ENCODE data around the gene MLN.

Gene MLN

GRCh38 chr6:33820784-33821520, 17.1 kb upstream of the MLN start:
- H3K36me3 ChIP-seq (ENCODE audit: insufficient read depth, low read length), result no peaks in the 10 kb centered on the region
- H3K9me3 ChIP-seq (replicated peaks; ENCODE audit: low read length), result no peaks in the 10 kb centered on the region
- peaks cover 61% of the 10 kb centered on the region for H3K27me3 ChIP-seq (ENCODE audit: control insufficient read depth, insufficient read depth, low read length)
- H3K4me3 ChIP-seq (ENCODE audit: low read length), result no peak overlapping the region
- H3K9ac ChIP-seq (ENCODE audit: low read depth, low read length), result no peak overlapping the region
- H3K4me1 ChIP-seq (ENCODE audit: control insufficient read depth, insufficient read depth, low read length), result no peaks in the 10 kb centered on the region
- no peak overlapping the region for H3K4me2 ChIP-seq (ENCODE audit: low read length)

GRCh38 chr6:33820243-33820642, 16.4 kb upstream of the MLN start:
- Histone ChIP-seq H3K36me3 (ENCODE audit: insufficient read depth, low read length) (no peaks in the 10 kb centered on the region), H3K4me1 (ENCODE audit: control insufficient read depth, insufficient read depth, low read length) (no peaks in the 10 kb centered on the region), H3K4me2 (ENCODE audit: low read length) (no peak overlapping the region), H3K4me3 (ENCODE audit: low read length) (no peak overlapping the region), H3K27me3 (ENCODE audit: control insufficient read depth, insufficient read depth, low read length) (peaks cover 66% of the 10 kb centered on the region), H3K9ac (ENCODE audit: low read depth, low read length) (no peak overlapping the region), H3K9me3 (replicated peaks; ENCODE audit: low read length) (no peaks in the 10 kb centered on the region)

- Histone ChIP-seq H3K4me3 (ENCODE audit: low read length) (no peak overlapping the region), H3K27me3 (ENCODE audit: control insufficient read depth, insufficient read depth, low read length) (peaks cover 71% of the 10 kb centered on the region), H3K4me2 (ENCODE audit: low read length) (no peak overlapping the region), H3K36me3 (ENCODE audit: insufficient read depth, low read length) (no peaks in the 10 kb centered on the region), H3K4me1 (ENCODE audit: control insufficient read depth, insufficient read depth, low read length) (no peaks in the 10 kb centered on the region), H3K9me3 (replicated peaks; ENCODE audit: low read length) (no peaks in the 10 kb centered on the region), H3K9ac (ENCODE audit: low read depth, low read length) (no peak overlapping the region)
These were observed 15.2 kb upstream of the MLN start for GRCh38 chr6:33819021-33819420.

- Histone ChIP-seq H3K4me2 (ENCODE audit: low read length) (no peak overlapping the region), H3K27me3 (ENCODE audit: control insufficient read depth, insufficient read depth, low read length) (peaks cover 74% of the 10 kb centered on the region), H3K36me3 (ENCODE audit: insufficient read depth, low read length) (no peaks in the 10 kb centered on the region), H3K4me1 (ENCODE audit: control insufficient read depth, insufficient read depth, low read length) (no peaks in the 10 kb centered on the region), H3K9me3 (replicated peaks; ENCODE audit: low read length) (no peaks in the 10 kb centered on the region), H3K9ac (ENCODE audit: low read depth, low read length) (no peak overlapping the region), H3K4me3 (ENCODE audit: low read length) (no peak overlapping the region)
These were observed 14.5 kb upstream of the MLN start for GRCh38 chr6:33818293-33818692.

- Histone ChIP-seq H3K4me1 (ENCODE audit: control insufficient read depth, insufficient read depth, low read length) (no peaks in the 10 kb centered on the region), H3K4me2 (ENCODE audit: low read length) (no peak overlapping the region), H3K27me3 (ENCODE audit: control insufficient read depth, insufficient read depth, low read length) (peaks cover 72% of the 10 kb centered on the region), H3K36me3 (ENCODE audit: insufficient read depth, low read length) (no peaks in the 10 kb centered on the region), H3K4me3 (ENCODE audit: low read length) (no peak overlapping the region), H3K9ac (ENCODE audit: low read depth, low read length) (no peak overlapping the region), H3K9me3 (replicated peaks; ENCODE audit: low read length) (no peaks in the 10 kb centered on the region)
These were observed 13.7 kb upstream of the MLN start for GRCh38 chr6:33817489-33817888.

- H3K9me3 ChIP-seq (replicated peaks; ENCODE audit: low read length), result no peaks in the 10 kb centered on the region
- no peak overlapping the region for H3K9ac ChIP-seq (ENCODE audit: low read depth, low read length)
- H3K4me1 ChIP-seq (ENCODE audit: control insufficient read depth, insufficient read depth, low read length), result no peaks in the 10 kb centered on the region
- peaks cover 74% of the 10 kb centered on the region for H3K27me3 ChIP-seq (ENCODE audit: control insufficient read depth, insufficient read depth, low read length)
- no peaks in the 10 kb centered on the region for H3K36me3 ChIP-seq (ENCODE audit: insufficient read depth, low read length)
- H3K4me3 ChIP-seq (ENCODE audit: low read length), result no peak overlapping the region
- no peak overlapping the region for H3K4me2 ChIP-seq (ENCODE audit: low read length)
These were observed 13.1 kb upstream of the MLN start for GRCh38 chr6:33816911-33817310.

- Histone ChIP-seq H3K4me3 (ENCODE audit: low read length) (no peak overlapping the region), H3K27me3 (ENCODE audit: control insufficient read depth, insufficient read depth, low read length) (peaks cover 82% of the 10 kb centered on the region), H3K9me3 (replicated peaks; ENCODE audit: low read length) (no peaks in the 10 kb centered on the region), H3K4me1 (ENCODE audit: control insufficient read depth, insufficient read depth, low read length) (no peaks in the 10 kb centered on the region), H3K36me3 (ENCODE audit: insufficient read depth, low read length) (no peaks in the 10 kb centered on the region), H3K9ac (ENCODE audit: low read depth, low read length) (no peak overlapping the region), H3K4me2 (ENCODE audit: low read length) (no peak overlapping the region)
These were observed 12.1 kb upstream of the MLN start for GRCh38 chr6:33815854-33816253.

- Histone ChIP-seq H3K4me2 (ENCODE audit: low read length) (no peak overlapping the region), H3K4me1 (ENCODE audit: control insufficient read depth, insufficient read depth, low read length) (no peaks in the 10 kb centered on the region), H3K9ac (ENCODE audit: low read depth, low read length) (no peak overlapping the region), H3K27me3 (ENCODE audit: control insufficient read depth, insufficient read depth, low read length) (peaks cover 76% of the 10 kb centered on the region), H3K36me3 (ENCODE audit: insufficient read depth, low read length) (no peaks in the 10 kb centered on the region), H3K9me3 (replicated peaks; ENCODE audit: low read length) (no peaks in the 10 kb centered on the region), H3K4me3 (ENCODE audit: low read length) (no peak overlapping the region)
These were observed 10.5 kb upstream of the MLN start for GRCh38 chr6:33813990-33814985.

GRCh38 chr6:33813246-33813904, 9.6 kb upstream of the MLN start:
- Histone ChIP-seq H3K4me1 (ENCODE audit: control insufficient read depth, insufficient read depth, low read length) (no peaks in the 10 kb centered on the region), H3K9me3 (replicated peaks; ENCODE audit: low read length) (no peaks in the 10 kb centered on the region), H3K4me2 (ENCODE audit: low read length) (no peak overlapping the region), H3K4me3 (ENCODE audit: low read length) (no peak overlapping the region), H3K36me3 (ENCODE audit: insufficient read depth, low read length) (no peaks in the 10 kb centered on the region), H3K27me3 (ENCODE audit: control insufficient read depth, insufficient read depth, low read length) (peaks cover 76% of the 10 kb centered on the region), H3K9ac (ENCODE audit: low read depth, low read length) (no peak overlapping the region)

- Histone ChIP-seq H3K4me2 (ENCODE audit: low read length) (no peak overlapping the region), H3K27me3 (ENCODE audit: control insufficient read depth, insufficient read depth, low read length) (peaks cover 76% of the 10 kb centered on the region), H3K4me1 (ENCODE audit: control insufficient read depth, insufficient read depth, low read length) (no peaks in the 10 kb centered on the region), H3K9ac (ENCODE audit: low read depth, low read length) (no peak overlapping the region), H3K36me3 (ENCODE audit: insufficient read depth, low read length) (no peaks in the 10 kb centered on the region), H3K4me3 (ENCODE audit: low read length) (no peak overlapping the region), H3K9me3 (replicated peaks; ENCODE audit: low read length) (no peaks in the 10 kb centered on the region)
These were observed 8.9 kb upstream of the MLN start for GRCh38 chr6:33812669-33813068.

- H3K36me3 ChIP-seq (ENCODE audit: insufficient read depth, low read length), result no peaks in the 10 kb centered on the region
- H3K27me3 ChIP-seq (ENCODE audit: control insufficient read depth, insufficient read depth, low read length), result peaks cover 78% of the 10 kb centered on the region
- H3K4me3 ChIP-seq (ENCODE audit: low read length), result no peak overlapping the region
- no peak overlapping the region for H3K4me2 ChIP-seq (ENCODE audit: low read length)
- H3K4me1 ChIP-seq (ENCODE audit: control insufficient read depth, insufficient read depth, low read length), result no peaks in the 10 kb centered on the region
- no peak overlapping the region for H3K9ac ChIP-seq (ENCODE audit: low read depth, low read length)
- no peaks in the 10 kb centered on the region for H3K9me3 ChIP-seq (replicated peaks; ENCODE audit: low read length)
These were observed 5.8 kb upstream of the MLN start for GRCh38 chr6:33809594-33809993.

Measured in skeletal muscle satellite cell (primary cell).